ENCODE data around the gene GRIN3B.
"Not testable (repeated sequence)": the region's sequence is repeated elsewhere in the genome, so short reads cannot be mapped to it uniquely, and the experiment has no call there.

Gene GRIN3B, protein sequence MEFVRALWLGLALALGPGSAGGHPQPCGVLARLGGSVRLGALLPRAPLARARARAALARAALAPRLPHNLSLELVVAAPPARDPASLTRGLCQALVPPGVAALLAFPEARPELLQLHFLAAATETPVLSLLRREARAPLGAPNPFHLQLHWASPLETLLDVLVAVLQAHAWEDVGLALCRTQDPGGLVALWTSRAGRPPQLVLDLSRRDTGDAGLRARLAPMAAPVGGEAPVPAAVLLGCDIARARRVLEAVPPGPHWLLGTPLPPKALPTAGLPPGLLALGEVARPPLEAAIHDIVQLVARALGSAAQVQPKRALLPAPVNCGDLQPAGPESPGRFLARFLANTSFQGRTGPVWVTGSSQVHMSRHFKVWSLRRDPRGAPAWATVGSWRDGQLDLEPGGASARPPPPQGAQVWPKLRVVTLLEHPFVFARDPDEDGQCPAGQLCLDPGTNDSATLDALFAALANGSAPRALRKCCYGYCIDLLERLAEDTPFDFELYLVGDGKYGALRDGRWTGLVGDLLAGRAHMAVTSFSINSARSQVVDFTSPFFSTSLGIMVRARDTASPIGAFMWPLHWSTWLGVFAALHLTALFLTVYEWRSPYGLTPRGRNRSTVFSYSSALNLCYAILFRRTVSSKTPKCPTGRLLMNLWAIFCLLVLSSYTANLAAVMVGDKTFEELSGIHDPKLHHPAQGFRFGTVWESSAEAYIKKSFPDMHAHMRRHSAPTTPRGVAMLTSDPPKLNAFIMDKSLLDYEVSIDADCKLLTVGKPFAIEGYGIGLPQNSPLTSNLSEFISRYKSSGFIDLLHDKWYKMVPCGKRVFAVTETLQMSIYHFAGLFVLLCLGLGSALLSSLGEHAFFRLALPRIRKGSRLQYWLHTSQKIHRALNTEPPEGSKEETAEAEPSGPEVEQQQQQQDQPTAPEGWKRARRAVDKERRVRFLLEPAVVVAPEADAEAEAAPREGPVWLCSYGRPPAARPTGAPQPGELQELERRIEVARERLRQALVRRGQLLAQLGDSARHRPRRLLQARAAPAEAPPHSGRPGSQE

GRCh38 chr19:1000095-1000494 lies at the start of gene GRIN3B:
Gene GRIN3B (plus strand): TSS chr19:1000419. CDS start chr19:1000438, 19 bp downstream.
- DNase-seq = no peak

DNA sequence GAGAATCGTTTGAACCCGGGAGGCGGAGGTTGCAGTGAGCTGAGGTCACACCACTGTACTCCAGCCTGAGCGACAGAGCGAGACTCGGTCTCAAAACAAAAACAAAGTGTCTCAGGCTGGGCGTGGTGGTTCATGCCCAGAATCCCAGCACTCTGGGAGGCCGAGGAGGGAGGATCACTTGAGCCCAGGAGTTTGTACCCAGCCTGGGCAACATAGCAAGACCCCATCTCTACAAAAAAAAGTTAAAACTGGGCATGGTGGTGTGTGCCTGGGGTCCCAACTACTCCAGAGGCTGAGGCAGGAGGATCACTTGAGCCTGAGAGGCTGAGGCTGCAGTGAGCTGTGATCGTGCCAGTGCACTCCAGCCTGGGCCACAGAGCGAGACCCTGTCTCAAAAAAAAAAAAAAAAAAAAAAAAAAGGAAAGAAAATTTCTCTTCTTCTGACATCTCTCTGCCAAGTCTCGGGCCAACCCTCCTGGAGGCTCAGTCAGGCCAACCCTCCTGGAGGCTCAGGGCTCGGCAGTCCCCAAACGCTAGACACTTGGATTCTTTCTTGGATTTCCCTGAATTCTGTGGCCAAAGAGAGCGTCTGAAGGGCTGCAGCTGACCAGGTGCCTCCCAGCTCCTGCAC lies 48.1 kb upstream of the GRIN3B start:
- no peak for DNase-seq

DNA sequence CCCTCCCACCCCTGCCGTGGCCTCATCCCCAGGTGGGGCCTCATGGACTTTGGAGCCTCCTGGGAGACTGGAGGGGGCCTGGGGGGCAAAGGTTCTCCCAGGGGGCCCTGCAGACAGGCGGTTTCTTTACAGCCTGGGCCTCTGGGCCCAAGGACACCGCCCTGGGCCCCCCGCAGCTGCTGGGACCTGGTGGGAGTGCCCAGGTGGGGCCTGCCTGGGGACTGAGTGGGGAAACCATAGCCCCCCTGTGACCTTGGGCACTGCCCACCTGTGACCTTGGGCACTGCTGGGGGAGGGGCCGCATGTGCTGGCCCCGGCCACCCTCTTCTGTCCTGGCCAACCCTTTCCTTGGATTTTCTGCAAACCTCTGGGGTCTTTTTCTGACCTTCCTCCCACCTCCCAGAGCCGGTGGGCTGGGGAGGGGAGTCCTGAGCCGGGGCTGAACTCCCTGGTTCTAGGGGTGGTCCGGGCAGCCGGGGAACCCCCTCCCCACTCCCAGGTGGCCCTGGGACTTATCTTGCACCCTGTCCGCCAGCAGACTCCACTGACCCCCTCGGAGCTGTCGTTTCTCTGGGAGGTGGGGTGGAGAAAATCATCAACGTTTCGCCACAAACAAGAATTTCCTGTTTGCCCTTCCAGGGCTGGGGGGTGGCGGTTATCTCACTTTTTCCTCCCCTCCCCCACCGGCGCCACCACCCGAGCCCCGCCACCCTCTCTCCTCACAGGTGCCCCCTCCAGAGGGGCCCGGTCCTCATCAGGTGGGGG lies 47.4 kb upstream of the GRIN3B start:
- no peak for DNase-seq

DNA sequence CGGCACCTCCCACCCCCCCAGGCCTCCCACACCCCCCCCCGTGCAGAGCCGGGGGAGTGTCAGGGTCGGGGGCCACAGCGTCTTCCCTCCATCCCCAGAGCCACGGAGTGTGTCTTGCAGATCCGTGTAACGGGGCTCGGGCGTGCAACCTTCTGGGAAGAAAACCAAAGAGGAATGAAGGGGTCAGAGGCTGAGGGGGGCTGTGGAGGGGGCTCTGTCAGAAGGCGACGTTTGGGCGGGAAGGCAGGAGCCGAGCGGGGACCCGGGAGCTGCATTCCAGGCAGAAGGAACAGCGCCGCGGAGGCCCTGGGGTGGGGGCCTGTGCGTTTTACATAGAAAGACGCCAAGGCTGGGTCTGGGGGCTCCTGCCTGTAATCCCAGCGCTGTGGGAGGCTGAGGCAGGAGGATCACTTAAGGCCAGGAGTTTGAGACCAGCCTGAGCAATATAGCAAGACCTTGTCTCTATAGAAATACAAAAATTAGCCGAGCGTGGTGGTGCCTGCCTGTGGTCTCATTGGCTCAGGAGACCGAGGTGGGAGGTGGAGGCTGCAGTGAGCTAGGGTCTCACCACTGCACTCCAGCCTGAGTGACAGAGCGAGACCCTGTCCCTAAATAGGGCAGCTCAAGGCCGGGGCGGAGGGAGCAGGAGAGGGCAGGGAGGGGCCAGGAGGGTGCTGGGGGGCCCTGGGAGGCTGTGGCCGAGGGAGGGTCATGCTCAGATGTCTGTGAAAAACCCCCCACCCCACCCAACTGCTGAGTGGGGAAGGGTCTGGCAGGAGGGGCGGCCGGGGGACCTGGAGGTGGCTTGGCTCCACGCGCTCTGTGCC lies 46.6 kb upstream of the GRIN3B start:
- DNase-seq = no peak

DNA sequence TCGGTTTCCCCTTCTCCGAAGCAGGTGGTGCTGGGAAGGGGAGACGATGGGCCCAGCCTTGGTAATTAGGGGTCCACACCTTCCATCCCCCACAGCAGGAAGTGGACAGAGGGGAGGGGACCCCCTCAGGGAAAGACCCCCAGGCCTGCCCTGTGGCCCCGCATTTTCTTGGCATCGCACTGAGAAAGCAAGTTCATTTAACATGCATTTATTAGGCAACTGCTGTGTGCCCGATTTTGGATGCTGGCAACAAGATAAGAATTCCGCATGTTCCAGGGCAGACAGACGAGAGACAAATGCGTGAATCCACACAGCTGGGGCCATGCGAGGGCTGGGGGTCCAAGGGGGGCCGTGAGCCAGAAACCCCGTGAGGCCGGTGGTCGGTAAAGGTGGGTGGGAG lies 45.9 kb upstream of the GRIN3B start:
- no peak for DNase-seq

GRCh38 chr19:954672-955494 lies 45.3 kb upstream of the GRIN3B start:
- no peak for DNase-seq

DNA sequence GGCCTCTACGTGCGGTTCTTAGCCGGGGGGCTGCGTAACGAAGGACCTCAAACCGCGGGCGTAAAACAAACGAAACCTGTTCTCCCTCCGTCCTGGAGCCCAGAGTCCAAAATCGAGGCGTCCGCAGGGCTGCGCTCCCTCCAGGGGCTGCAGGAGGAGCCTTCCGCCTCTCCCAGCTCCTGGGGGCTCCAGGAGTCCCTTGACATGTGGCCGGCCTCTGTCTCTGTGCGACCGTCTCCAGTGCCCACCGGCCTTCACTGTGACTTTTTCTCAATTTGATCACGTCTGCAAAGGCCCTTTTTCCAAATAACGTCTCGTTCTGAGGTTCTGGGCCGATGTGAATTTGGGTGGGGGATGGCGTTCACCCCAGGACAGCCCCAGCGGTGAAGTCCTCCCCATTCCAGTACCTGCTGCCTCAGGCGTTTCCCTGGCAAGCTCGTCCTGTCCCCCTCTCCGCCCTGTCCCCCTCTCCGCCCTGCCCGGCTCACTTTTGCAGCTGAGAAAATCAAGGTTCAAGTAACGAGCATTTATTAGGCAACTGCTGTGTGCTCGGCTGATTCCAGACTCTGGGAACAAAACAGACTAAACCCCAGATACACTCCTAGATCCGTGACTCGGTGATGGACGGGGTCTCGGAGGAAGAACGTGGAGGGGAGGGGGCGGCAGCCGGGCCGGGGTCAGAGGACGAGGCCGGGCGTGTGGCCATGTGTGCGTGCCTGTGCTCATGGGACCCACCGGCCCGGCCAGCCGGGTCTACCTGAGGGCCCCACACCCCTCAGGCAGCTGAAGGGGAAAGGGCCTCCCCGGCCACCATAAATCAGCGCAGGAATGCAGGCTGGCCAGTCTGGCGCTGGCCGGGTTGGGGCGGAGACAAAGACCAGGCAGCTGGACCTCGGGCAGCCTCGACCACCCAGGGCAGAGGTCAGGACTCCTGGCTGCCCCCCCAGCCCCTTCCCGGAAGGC lies 44.1 kb upstream of the GRIN3B start:
- DNase-seq = no peak

GRCh38 chr19:956766-957440 lies 43.3 kb upstream of the GRIN3B start:
- DNase-seq = no peak

- DNase-seq = not testable (repeated sequence)
Observed at GRCh38 chr19:957578-957977, 42.6 kb upstream of the GRIN3B start.

GRCh38 chr19:958967-959855 lies 41.0 kb upstream of the GRIN3B start:
- DNase-seq = no peak

DNA sequence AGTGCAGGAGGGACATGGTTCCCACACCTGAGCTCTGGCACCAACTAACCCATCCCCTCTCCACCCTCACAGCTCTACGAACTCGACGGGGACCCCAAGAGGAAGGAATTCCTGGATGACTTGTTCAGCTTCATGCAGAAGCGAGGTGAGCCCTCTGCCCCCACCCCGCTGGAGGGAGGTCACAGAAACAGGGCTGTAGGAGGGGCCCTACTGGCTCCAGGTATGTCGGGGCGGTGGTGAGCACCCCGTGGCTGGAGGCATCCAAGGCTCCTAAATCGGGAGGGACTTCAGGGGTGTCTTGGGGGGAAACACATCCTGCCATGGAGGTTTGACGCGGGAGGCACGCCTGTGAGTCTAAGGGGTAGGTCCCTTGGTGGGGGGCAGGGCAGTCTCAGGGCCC lies 40.2 kb upstream of the GRIN3B start:
- no peak for DNase-seq

GRCh38 chr19:960601-960938 lies 39.6 kb upstream of the GRIN3B start:
- DNase-seq = no peak

DNA sequence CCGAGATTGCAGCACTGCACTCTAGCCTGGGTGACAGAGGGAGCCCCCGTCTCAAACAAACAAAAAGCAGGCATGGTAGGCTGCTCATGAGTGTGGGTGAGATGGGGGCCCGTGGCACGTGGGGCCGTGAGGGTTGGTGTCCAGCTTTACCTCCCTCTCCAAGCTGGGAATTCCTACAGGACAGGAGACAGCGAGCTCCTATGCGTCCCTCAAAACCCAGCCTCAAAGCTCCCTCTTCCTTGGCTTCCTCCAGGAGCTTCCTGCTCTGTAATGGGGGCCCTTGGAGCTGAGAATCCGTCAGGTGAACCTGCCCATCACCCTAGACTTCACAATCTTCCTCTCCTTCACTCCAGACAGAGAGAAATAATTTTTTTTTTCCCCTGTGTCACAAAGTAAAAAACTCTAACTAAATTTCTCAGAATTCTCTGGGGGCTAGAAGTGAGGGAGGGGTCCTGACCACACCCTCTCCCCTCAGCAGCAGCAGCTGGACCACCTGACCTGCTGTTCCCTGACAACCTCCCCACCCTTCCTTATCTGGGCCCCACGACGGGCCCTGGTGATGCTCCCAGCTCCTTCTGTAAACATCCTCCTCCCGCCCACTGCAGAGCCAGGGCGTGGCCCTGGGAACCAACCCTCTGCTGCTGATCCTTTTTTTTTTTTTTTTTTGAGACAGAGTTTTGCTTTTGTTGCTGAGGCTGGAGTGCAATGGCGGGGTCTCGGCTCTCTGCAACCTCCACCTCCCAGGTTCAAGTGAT lies 38.2 kb upstream of the GRIN3B start:
- DNase-seq = peak; percentile 15

GRCh38 chr19:962683-963400 lies 37.4 kb upstream of the GRIN3B start:
- DNase-seq = no peak

DNA sequence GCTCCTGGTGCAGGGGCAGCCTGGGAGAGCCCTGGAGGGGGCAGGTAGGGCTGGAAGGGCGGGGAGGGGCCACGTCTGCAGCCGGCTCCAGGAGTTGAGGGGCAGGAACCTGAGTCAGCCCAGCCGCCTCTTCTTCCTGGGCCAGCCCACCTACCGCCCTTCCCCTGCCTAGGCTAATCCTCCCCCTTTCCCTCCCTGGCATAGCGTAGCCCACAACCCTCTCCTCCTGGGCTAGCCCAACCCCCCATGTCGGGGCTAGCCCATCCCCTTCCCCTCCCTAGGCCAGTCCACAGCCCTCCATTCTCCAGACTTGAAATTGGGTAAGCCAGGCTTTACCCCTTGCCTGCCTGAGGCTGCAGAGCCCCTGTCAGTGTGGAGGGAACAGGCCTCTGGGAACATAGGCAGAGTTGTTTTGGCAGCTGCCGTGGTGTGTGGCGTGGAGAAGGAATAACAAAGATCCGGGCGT lies 36.7 kb upstream of the GRIN3B start:
- DNase-seq = no peak

DNA sequence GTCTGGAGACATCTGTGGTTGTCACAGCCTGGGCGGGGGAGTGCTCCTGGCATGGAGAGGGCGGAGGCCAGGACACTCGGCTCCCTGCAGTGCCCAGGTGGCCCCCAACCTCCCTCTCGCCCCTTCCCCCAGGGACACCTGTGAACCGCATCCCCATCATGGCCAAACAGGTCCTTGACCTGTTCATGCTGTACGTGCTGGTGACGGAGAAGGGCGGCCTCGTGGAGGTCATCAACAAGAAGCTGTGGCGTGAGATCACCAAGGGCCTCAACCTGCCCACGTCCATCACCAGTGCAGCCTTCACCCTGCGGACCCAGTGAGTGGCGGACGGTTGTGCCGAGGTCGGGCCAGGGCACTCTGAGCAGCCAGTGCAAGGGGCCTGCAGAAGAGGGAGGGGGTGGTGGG lies 36.1 kb upstream of the GRIN3B start:
- no peak for DNase-seq

All from NCI-H2171 (cell line).